Brain microvascular endothelial cell (primary cell): ENCODE data around the gene CABP7.

Source experiments
- DNase-seq: peaks from one replicate; pipeline ENCODE4 v3.0.0-alpha.2; 2020
- H3K27ac ChIP-seq: fragments of 250-450 bp; sonication (Bioruptor Pico); 2 replicates; pipeline ENCODE4 v1.5.1; 2020; ENCODE audit warnings: mild to moderate bottlenecking, moderate library complexity
- H3K27me3 ChIP-seq: fragments of 250-450 bp; sonication (Bioruptor Pico); replicated peaks from 2 replicates; pipeline ENCODE4 v1.5.1; 2020; ENCODE audit warnings: mild to moderate bottlenecking
- H3K36me3 ChIP-seq: fragments of 250-450 bp; sonication (Bioruptor Pico); replicated peaks from 2 replicates; pipeline ENCODE4 v1.5.1; 2020; ENCODE audit warnings: mild to moderate bottlenecking
- H3K4me3 ChIP-seq: 2 replicates; pipeline ENCODE4 v1.5.1; 2011; ENCODE audit warnings: low read depth, mild to moderate bottlenecking, control low read depth, low read length, moderate library complexity
- in situ Hi-C: cut with HindIII; loops from 2 replicates; pipeline ENCODE4 v1.10.0; 2017; ENCODE audit warnings: low sequenced_read_pairs, low pct_ligation_motif_present
- TF ChIP-seq, protein P1 (sequence below): IDR thresholded peaks from 2 replicates; pipeline ENCODE4 v1.5.1; 2011; ENCODE audit warnings: low read depth, mild to moderate bottlenecking, moderate library complexity, low read length, control low read depth, inconsistent platforms; ENCODE audit errors: missing control alignments

CABP7 gene

GRCh38 chr22:29739346-29739875 is 19.6 kb downstream of the CABP7 start:
- no peak overlapping the region for H3K4me3 ChIP-seq
- DNase-seq = no peak
- in situ Hi-C loops = no loop called here
- peaks cover 3% of the 10 kb centered on the region for H3K36me3 ChIP-seq
- H3K27me3 ChIP-seq = no peaks in the 10 kb centered on the region
- TF ChIP-seq, protein P1, sequence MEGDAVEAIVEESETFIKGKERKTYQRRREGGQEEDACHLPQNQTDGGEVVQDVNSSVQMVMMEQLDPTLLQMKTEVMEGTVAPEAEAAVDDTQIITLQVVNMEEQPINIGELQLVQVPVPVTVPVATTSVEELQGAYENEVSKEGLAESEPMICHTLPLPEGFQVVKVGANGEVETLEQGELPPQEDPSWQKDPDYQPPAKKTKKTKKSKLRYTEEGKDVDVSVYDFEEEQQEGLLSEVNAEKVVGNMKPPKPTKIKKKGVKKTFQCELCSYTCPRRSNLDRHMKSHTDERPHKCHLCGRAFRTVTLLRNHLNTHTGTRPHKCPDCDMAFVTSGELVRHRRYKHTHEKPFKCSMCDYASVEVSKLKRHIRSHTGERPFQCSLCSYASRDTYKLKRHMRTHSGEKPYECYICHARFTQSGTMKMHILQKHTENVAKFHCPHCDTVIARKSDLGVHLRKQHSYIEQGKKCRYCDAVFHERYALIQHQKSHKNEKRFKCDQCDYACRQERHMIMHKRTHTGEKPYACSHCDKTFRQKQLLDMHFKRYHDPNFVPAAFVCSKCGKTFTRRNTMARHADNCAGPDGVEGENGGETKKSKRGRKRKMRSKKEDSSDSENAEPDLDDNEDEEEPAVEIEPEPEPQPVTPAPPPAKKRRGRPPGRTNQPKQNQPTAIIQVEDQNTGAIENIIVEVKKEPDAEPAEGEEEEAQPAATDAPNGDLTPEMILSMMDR = no peak
- H3K27ac ChIP-seq = no peak overlapping the region

DNA sequence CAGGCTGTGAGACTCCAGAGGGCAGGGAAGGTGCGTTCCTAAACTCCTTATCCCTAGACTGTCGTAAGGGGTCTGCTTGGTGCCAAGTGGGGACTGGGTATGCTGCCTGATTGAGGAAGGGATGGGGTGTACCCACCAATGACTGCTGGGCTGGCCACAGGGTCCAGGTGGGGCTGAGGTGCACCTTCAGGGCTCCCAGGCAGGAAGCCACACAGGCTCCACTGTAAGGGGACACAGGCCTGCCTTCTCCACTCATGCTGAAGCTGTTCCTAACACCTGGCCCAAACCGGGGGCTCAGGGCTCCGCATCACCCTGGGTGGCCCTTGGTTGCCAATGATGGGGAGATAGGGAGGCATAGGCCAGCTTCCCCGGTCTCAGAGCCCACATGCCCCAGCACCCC is 20.4 kb downstream of the CABP7 start:
- TF ChIP-seq, protein P1 = no peak
- H3K4me3 ChIP-seq = no peak overlapping the region
- in situ Hi-C loops = no loop called here
- peaks cover 3% of the 10 kb centered on the region for H3K36me3 ChIP-seq
- no peak for DNase-seq
- no peak overlapping the region for H3K27ac ChIP-seq
- no peaks in the 10 kb centered on the region for H3K27me3 ChIP-seq

DNA sequence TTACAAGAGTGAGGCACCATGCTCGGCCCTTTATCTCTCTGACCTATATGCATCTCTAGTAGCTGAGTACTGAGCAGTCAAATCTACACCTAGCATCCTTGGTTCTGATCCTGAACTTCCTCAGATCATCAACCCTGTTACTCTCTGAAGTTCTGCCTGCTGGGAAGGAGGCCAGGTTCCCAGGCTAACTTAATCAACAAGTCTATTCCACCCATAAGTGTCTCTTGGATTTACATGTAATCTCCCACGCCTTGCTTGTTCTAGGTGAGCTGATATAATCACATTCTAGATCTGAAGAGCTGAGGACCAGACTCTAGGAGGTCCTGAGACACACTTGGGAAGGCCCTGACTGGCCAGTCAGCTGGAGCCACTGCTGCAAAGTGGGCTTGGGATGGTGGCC is 22.1 kb downstream of the CABP7 start:
- no peaks in the 10 kb centered on the region for H3K27me3 ChIP-seq
- no peak overlapping the region for H3K4me3 ChIP-seq
- TF ChIP-seq, protein P1 = no peak
- in situ Hi-C loops = no loop called here
- H3K36me3 ChIP-seq = peaks cover 3% of the 10 kb centered on the region
- DNase-seq = no peak
- no peak overlapping the region for H3K27ac ChIP-seq

GRCh38 chr22:29742326-29742725 is 22.5 kb downstream of the CABP7 start:
- DNase-seq = no peak
- Histone ChIP-seq H3K4me3 (no peak overlapping the region), H3K36me3 (peaks cover 3% of the 10 kb centered on the region), H3K27ac (no peak overlapping the region), H3K27me3 (no peaks in the 10 kb centered on the region)
- TF ChIP-seq, protein P1 = no peak
- in situ Hi-C loops = no loop called here

DNA sequence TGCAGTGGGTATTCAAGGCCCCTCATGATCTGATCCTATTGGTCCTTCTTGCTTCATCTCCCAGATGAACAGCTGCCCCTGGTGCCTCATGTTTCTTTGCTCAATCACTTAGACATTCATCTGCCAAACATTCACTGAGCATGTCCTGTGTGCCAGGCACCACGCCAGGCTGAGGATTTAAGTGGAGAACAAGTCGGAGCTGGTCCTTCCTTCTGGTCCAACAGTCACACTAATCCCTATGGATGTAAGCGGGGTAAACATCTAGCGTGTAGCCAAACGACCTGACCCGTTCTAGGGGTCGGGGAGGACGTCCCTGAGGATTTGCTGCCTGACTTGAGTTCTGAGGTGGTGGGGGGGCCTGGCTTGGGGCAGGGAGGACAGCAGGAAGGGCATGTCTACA is 25.1 kb downstream of the CABP7 start:
- Histone ChIP-seq H3K36me3 (peaks cover 3% of the 10 kb centered on the region), H3K4me3 (no peak overlapping the region), H3K27me3 (no peaks in the 10 kb centered on the region), H3K27ac (no peak overlapping the region)
- TF ChIP-seq, protein P1 = no peak
- in situ Hi-C loops = no loop called here
- DNase-seq = peak; percentile 15

DNA sequence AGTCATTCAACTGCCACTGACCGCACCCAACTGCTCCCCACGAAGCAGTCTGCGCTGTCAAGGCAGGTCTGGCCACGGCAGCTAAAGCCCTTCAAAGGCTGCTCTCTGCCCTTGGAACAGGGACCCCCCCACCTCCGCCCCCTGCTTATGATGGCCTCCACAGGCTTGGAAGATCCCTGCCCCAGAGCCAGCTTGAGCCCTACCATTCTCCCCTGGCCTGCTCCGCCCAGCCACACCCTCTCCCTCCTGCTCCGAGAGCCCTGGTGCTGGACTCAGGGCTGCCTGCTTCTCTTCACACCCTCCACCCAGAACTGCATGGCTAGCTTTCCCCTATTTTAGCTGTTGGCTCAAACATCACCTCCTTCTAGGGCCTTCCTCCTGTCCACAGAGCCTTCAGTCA is 28.0 kb downstream of the CABP7 start:
- no peak for DNase-seq
- H3K4me3 ChIP-seq = no peak overlapping the region
- no peak overlapping the region for H3K27ac ChIP-seq
- H3K27me3 ChIP-seq = no peaks in the 10 kb centered on the region
- TF ChIP-seq, protein P1 = no peak
- in situ Hi-C loops = no loop called here
- H3K36me3 ChIP-seq = no peaks in the 10 kb centered on the region
